ENCODE data around the gene LEFTY1. TPM values are rescaled to one million over a fixed set of nuclear protein-coding genes. Genes with fewer than 3 reads are reported as not detected.

Gene LEFTY1
- polyA plus RNA-seq, 1 donor from 2014 or later: 4.1 TPM

DNA sequence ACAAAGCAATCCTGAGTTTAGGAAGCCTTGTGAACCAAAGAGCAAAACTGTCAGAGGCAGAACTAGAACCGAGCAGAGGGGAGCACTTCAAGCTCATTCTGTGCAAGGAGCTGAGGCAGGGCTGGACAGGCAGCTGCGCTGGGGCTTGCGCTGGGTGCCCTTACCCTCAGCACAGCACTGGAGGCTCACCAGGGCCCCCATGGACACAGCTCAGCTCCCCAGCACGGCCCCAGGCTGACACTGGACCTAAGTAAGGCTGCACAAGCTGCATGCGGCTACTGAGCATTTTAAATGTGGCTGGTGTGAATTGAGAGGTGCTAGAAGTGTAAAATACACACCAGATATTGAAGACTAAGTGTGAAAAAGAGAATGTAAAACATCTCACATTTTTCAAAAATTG, 28.8 kb downstream of the LEFTY1 start:
- H3K9ac ChIP-seq (ENCODE audit: low read length): no peak overlapping the region
- no peaks in the 10 kb centered on the region for H4K20me1 ChIP-seq (ENCODE audit: insufficient read depth)
- H2AFZ ChIP-seq (ENCODE audit: low read depth, low read length): no peak overlapping the region
- H3K27me3 ChIP-seq (ENCODE audit: insufficient read depth, low read depth, low read length): no peaks in the 10 kb centered on the region
- H3K9me3 ChIP-seq (ENCODE audit: low read length): no peaks in the 10 kb centered on the region
- H3K27ac ChIP-seq (ENCODE audit: low read length): no peak overlapping the region
- no peaks in the 10 kb centered on the region for H3K79me2 ChIP-seq (replicated peaks; ENCODE audit: insufficient read depth, low read length)
- TF ChIP-seq SMC3 (conservative IDR thresholded peaks at IDR 0.05; ENCODE audit: poor library complexity): no peak
- no peak for TF ChIP-seq MXI1 (conservative IDR thresholded peaks at IDR 0.05; ENCODE audit: poor library complexity, severe bottlenecking)
- TF ChIP-seq, protein P1, sequence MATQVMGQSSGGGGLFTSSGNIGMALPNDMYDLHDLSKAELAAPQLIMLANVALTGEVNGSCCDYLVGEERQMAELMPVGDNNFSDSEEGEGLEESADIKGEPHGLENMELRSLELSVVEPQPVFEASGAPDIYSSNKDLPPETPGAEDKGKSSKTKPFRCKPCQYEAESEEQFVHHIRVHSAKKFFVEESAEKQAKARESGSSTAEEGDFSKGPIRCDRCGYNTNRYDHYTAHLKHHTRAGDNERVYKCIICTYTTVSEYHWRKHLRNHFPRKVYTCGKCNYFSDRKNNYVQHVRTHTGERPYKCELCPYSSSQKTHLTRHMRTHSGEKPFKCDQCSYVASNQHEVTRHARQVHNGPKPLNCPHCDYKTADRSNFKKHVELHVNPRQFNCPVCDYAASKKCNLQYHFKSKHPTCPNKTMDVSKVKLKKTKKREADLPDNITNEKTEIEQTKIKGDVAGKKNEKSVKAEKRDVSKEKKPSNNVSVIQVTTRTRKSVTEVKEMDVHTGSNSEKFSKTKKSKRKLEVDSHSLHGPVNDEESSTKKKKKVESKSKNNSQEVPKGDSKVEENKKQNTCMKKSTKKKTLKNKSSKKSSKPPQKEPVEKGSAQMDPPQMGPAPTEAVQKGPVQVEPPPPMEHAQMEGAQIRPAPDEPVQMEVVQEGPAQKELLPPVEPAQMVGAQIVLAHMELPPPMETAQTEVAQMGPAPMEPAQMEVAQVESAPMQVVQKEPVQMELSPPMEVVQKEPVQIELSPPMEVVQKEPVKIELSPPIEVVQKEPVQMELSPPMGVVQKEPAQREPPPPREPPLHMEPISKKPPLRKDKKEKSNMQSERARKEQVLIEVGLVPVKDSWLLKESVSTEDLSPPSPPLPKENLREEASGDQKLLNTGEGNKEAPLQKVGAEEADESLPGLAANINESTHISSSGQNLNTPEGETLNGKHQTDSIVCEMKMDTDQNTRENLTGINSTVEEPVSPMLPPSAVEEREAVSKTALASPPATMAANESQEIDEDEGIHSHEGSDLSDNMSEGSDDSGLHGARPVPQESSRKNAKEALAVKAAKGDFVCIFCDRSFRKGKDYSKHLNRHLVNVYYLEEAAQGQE (IDR thresholded peaks at IDR 0.05; ENCODE audit: borderline replicate concordance): no peak
- TF ChIP-seq RAD21 (conservative IDR thresholded peaks at IDR 0.05): no peak
- TF ChIP-seq, protein P2, sequence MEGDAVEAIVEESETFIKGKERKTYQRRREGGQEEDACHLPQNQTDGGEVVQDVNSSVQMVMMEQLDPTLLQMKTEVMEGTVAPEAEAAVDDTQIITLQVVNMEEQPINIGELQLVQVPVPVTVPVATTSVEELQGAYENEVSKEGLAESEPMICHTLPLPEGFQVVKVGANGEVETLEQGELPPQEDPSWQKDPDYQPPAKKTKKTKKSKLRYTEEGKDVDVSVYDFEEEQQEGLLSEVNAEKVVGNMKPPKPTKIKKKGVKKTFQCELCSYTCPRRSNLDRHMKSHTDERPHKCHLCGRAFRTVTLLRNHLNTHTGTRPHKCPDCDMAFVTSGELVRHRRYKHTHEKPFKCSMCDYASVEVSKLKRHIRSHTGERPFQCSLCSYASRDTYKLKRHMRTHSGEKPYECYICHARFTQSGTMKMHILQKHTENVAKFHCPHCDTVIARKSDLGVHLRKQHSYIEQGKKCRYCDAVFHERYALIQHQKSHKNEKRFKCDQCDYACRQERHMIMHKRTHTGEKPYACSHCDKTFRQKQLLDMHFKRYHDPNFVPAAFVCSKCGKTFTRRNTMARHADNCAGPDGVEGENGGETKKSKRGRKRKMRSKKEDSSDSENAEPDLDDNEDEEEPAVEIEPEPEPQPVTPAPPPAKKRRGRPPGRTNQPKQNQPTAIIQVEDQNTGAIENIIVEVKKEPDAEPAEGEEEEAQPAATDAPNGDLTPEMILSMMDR (IDR thresholded peaks at IDR 0.05; ENCODE audit: poor library complexity, severe bottlenecking): no peak
- TF ChIP-seq TAF1 (IDR thresholded peaks at IDR 0.05; ENCODE audit: low read depth): no peak
- TF ChIP-seq EP300 (conservative IDR thresholded peaks at IDR 0.05; ENCODE audit: poor library complexity, severe bottlenecking): no peak
- no peak for TF ChIP-seq EZH2 (IDR thresholded peaks at IDR 0.05; ENCODE audit: borderline replicate concordance, insufficient read depth, low read length, poor library complexity, severe bottlenecking)
- no peak for TF ChIP-seq POLR2AphosphoS5 (IDR thresholded peaks at IDR 0.05)
- H3F3A ChIP-seq (ENCODE audit: insufficient read depth, low read length, poor library complexity, severe bottlenecking): no peaks in the 10 kb centered on the region
- H3K4me3 ChIP-seq (ENCODE audit: low read length): no peak overlapping the region
- H3K4me2 ChIP-seq (ENCODE audit: low read length): no peak overlapping the region
- H3K36me3 ChIP-seq (ENCODE audit: insufficient read depth, low read length): no peaks in the 10 kb centered on the region
- no peaks in the 10 kb centered on the region for H3K9me2 ChIP-seq (ENCODE audit: insufficient read depth, low read length)

DNA sequence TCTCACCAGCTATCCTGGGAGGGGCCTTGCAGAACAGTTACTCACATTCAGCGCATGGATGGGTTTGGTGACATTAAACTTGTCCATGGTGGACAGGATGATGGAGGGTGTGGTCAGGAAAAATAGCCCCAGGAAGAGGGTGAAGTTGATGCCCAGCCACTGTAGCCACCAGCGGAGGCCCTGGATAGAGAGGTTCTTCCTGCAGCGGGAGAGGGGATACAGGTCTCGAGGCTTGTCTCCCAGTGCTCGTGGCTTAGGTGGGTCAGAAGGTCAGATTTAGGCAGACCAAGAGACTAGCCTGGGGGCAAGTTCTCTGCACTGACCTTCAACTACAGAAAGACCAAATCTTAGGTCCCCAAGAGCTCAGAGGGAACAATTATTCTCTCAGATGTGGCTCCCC, 29.8 kb downstream of the LEFTY1 start:
- Histone ChIP-seq H3K36me3 (ENCODE audit: insufficient read depth, low read length) (no peaks in the 10 kb centered on the region), H2AFZ (ENCODE audit: low read depth, low read length) (no peak overlapping the region), H3K9me3 (ENCODE audit: low read length) (no peaks in the 10 kb centered on the region), H4K20me1 (ENCODE audit: insufficient read depth) (no peaks in the 10 kb centered on the region), H3K27ac (ENCODE audit: low read length) (no peak overlapping the region), H3K4me3 (ENCODE audit: low read length) (no peak overlapping the region), H3K9ac (ENCODE audit: low read length) (no peak overlapping the region), H3K79me2 (replicated peaks; ENCODE audit: insufficient read depth, low read length) (no peaks in the 10 kb centered on the region), H3K9me2 (ENCODE audit: insufficient read depth, low read length) (no peaks in the 10 kb centered on the region), H3K27me3 (ENCODE audit: insufficient read depth, low read depth, low read length) (no peaks in the 10 kb centered on the region), H3F3A (ENCODE audit: insufficient read depth, low read length, poor library complexity, severe bottlenecking) (no peaks in the 10 kb centered on the region), H3K4me2 (ENCODE audit: low read length) (no peak overlapping the region)
- TF ChIP-seq, protein P1 (IDR thresholded peaks at IDR 0.05; ENCODE audit: borderline replicate concordance): no peak
- TF ChIP-seq MXI1 (conservative IDR thresholded peaks at IDR 0.05; ENCODE audit: poor library complexity, severe bottlenecking) (no peak), RAD21 (conservative IDR thresholded peaks at IDR 0.05) (no peak), EZH2 (IDR thresholded peaks at IDR 0.05; ENCODE audit: borderline replicate concordance, insufficient read depth, low read length, poor library complexity, severe bottlenecking) (no peak), TAF1 (IDR thresholded peaks at IDR 0.05; ENCODE audit: low read depth) (no peak), SMC3 (conservative IDR thresholded peaks at IDR 0.05; ENCODE audit: poor library complexity) (no peak), POLR2AphosphoS5 (IDR thresholded peaks at IDR 0.05) (no peak), EP300 (conservative IDR thresholded peaks at IDR 0.05; ENCODE audit: poor library complexity, severe bottlenecking) (no peak)
- TF ChIP-seq, protein P2 (IDR thresholded peaks at IDR 0.05; ENCODE audit: poor library complexity, severe bottlenecking): no peak
